ENCODE data around the gene LEP. TPM values are rescaled to one million over a fixed set of nuclear protein-coding genes. Genes with fewer than 3 reads are reported as not detected.

Gene LEP
- total and polyA plus RNA-seq, 8 donors = 0.05 to 0.12 TPM; not detected in 6

GRCh38 chr7:128227271-128227670 lies 13.8 kb upstream of the LEP start:
- H3K27me3 ChIP-seq = peaks cover 0 to 20% (median 0%) of the 10 kb centered on the region in 3 donors
- TF ChIP-seq POLR2A (IDR thresholded peaks at IDR 0.05) = no peak
- TF ChIP-seq CTCF (IDR thresholded peaks at IDR 0.05) = no peak
- TF ChIP-seq EP300 (IDR thresholded peaks at IDR 0.05) = no peak
- no peak for TF ChIP-seq POLR2AphosphoS5 (IDR thresholded peaks at IDR 0.05)
- H3K9me3 ChIP-seq = no peaks in the 10 kb centered on the region
- 53 to 74% (median 68%) methylated on average over 3 of the region's 3 CpGs for WGBS, 5 donors
- H3K36me3 ChIP-seq = no peaks in the 10 kb centered on the region
- H3K4me1 ChIP-seq = peaks cover 0 to under 1% (median 0%) of the 10 kb centered on the region in 4 donors
- intact Hi-C loops (cut with DNase I; ENCODE audit: low total_unique reads) = no loop called here
- no peak overlapping the region for H3K4me3 ChIP-seq
- no peak for DNase-seq
- H3K27ac ChIP-seq = no peak overlapping the region

GRCh38 chr7:128231021-128231420 lies 10.1 kb upstream of the LEP start:
- intact Hi-C loops (cut with DNase I; ENCODE audit: low total_unique reads) = no loop called here
- 86 to 96% (median 90%) methylated on average over 5 of the region's 5 CpGs for WGBS, 5 donors

GRCh38 chr7:128231677-128232076 lies 9.4 kb upstream of the LEP start:
- H3K27me3 ChIP-seq = peaks cover 0 to 20% (median 0%) of the 10 kb centered on the region in 3 donors
- no peaks in the 10 kb centered on the region for H3K36me3 ChIP-seq
- H3K4me1 ChIP-seq = no peaks in the 10 kb centered on the region
- no peaks in the 10 kb centered on the region for H3K9me3 ChIP-seq
- intact Hi-C loops (cut with DNase I; ENCODE audit: low total_unique reads) = no loop called here
- H3K27ac ChIP-seq = no peak overlapping the region
- WGBS, 5 donors = 87 to 94% (median 89%) methylated on average over 6 of the region's 6 CpGs
- no peak overlapping the region for H3K4me3 ChIP-seq
- no peak for DNase-seq
- TF ChIP-seq EP300 (IDR thresholded peaks at IDR 0.05) = no peak
- no peak for TF ChIP-seq POLR2AphosphoS5 (IDR thresholded peaks at IDR 0.05)
- TF ChIP-seq CTCF (IDR thresholded peaks at IDR 0.05) = no peak
- TF ChIP-seq POLR2A (IDR thresholded peaks at IDR 0.05) = no peak

More at GRCh38 chr7:128231021-128231420, 10.1 kb upstream of the LEP start:
- DNase-seq = no peak
- Histone ChIP-seq H3K27me3 (peaks cover 0 to 20% (median 0%) of the 10 kb centered on the region in 3 donors), H3K27ac (no peak overlapping the region), H3K4me3 (no peak overlapping the region), H3K9me3 (no peaks in the 10 kb centered on the region), H3K4me1 (no peaks in the 10 kb centered on the region), H3K36me3 (no peaks in the 10 kb centered on the region)
- TF ChIP-seq POLR2AphosphoS5 (IDR thresholded peaks at IDR 0.05) (no peak), CTCF (IDR thresholded peaks at IDR 0.05) (no peak), POLR2A (IDR thresholded peaks at IDR 0.05) (no peak), EP300 (IDR thresholded peaks at IDR 0.05) (no peak)

GRCh38 chr7:128233471-128233870 lies 7.6 kb upstream of the LEP start:
- 76 to 82% (median 80%) methylated on average over 5 of the region's 5 CpGs for WGBS, 5 donors
- no peaks in the 10 kb centered on the region for H3K4me1 ChIP-seq

More at GRCh38 chr7:128233471-128233870, 7.6 kb upstream of the LEP start:
- DNase-seq = no peak
- no peaks in the 10 kb centered on the region for H3K36me3 ChIP-seq
- TF ChIP-seq CTCF (IDR thresholded peaks at IDR 0.05) (no peak), POLR2A (IDR thresholded peaks at IDR 0.05) (no peak), POLR2AphosphoS5 (IDR thresholded peaks at IDR 0.05) (no peak), EP300 (IDR thresholded peaks at IDR 0.05) (no peak)
- intact Hi-C loops (cut with DNase I; ENCODE audit: low total_unique reads) = no loop called here
- peaks cover 0 to 10% (median 0%) of the 10 kb centered on the region in 3 donors for H3K27me3 ChIP-seq
- H3K4me3 ChIP-seq = no peak overlapping the region
- H3K9me3 ChIP-seq = peaks cover 0 to 4% (median 4%) of the 10 kb centered on the region in 4 donors
- no peak overlapping the region for H3K27ac ChIP-seq
